Endothelial cell of umbilical vein (primary cell): Measurements from ENCODE around the gene NR3C2. TPM values are rescaled to one million over a fixed set of nuclear protein-coding genes. Genes with fewer than 3 reads are reported as not detected.

ENCODE experiments used
- BruUV-seq: library from RNA; stranded (reverse); fragments of 400-500 nt; replicated peaks from 2 replicates; lab custom pipeline; 2021; lab: Mats Ljungman, UMichigan
- CTCF ChIA-PET: fragments of 300-600, 350-600 bp; sonication (Branson Sonifier 250); formaldehyde crosslinking; loops from one replicate; lab custom pipeline; 2021; ENCODE audit warnings: antibody characterized with exemption, inconsistent platforms; lab: Charles Lee
- POLR2A ChIA-PET: fragments of 300-600, 350-600 bp; sonication (Branson Sonifier 250); formaldehyde crosslinking; loops from one replicate; lab custom pipeline; 2021; ENCODE audit warnings: antibody characterized with exemption, inconsistent platforms; lab: Charles Lee
- DNase-seq: peaks from one replicate; pipeline ENCODE4 v3.0.0-alpha.2; 2011; ENCODE audit warnings: low read depth, low spot score
- FAIRE-seq: peaks from 2 replicates; lab custom pipeline; 2011; peaks lifted over from hg19 to GRCh38; lab: Jason Lieb, UNC
- H2AFZ ChIP-seq: 2 replicates; pipeline ENCODE4 v1.6.0; 2012; ENCODE audit warnings: low read depth, low read length, control low read depth, inconsistent platforms
- H3K27ac ChIP-seq: 2 replicates; pipeline ENCODE4 v1.5.1; 2011; ENCODE audit warnings: low read depth, mild to moderate bottlenecking, control low read depth, low read length, moderate library complexity; ENCODE audit not compliant: insufficient read depth
- H3K27me3 ChIP-seq, 2 experiments: 2 replicates each; pipeline versions ENCODE4 v1.6.0 to v1.6.1; 2011; ENCODE audit warnings: low read length in 2 of 2, mixed read lengths in 1 of 2; ENCODE audit not compliant: control insufficient read depth in 2 of 2, insufficient read depth in 2 of 2
- H3K36me3 ChIP-seq, 2 experiments: 2 replicates in 1 of 2; 3 replicates in 1 of 2; pipeline ENCODE4 v1.5.1; 2011; ENCODE audit warnings: low read length in 2 of 2, mild to moderate bottlenecking in 1 of 2, moderate library complexity in 1 of 2; ENCODE audit not compliant: control insufficient read depth in 2 of 2, insufficient read depth in 2 of 2; ENCODE audit errors: extremely low read depth in 1 of 2
- H3K4me1 ChIP-seq: 3 replicates; pipeline ENCODE4 v1.5.1; 2011; ENCODE audit warnings: mild to moderate bottlenecking, low read length; ENCODE audit not compliant: control insufficient read depth, insufficient read depth; ENCODE audit errors: extremely low read depth
- H3K4me2 ChIP-seq: 2 replicates; pipeline ENCODE4 v1.6.1; 2011; ENCODE audit warnings: low read length, control low read depth, mixed read lengths; ENCODE audit not compliant: insufficient read depth
- H3K4me3 ChIP-seq, 3 experiments: fragments of 200-600 bp in 1 of 3; sonication (generic), shearing (Covaris generic) in 1 of 3; replicated peaks in 1 of 3; 2 replicates each; pipeline ENCODE4 v1.5.1; 2011 to 2016; ENCODE audit warnings: control low read depth in 3 of 3, low read length in 3 of 3, mild to moderate bottlenecking in 2 of 3, inconsistent platforms in 1 of 3, low read depth in 1 of 3, moderate library complexity in 1 of 3; ENCODE audit not compliant: insufficient read depth in 1 of 3
- H3K79me2 ChIP-seq: 2 replicates; pipeline ENCODE4 v1.6.0; 2012; ENCODE audit warnings: low read length, inconsistent platforms; ENCODE audit not compliant: control insufficient read depth, insufficient read depth
- H3K9ac ChIP-seq: replicated peaks from 2 replicates; pipeline ENCODE3; 2011; ENCODE audit warnings: low read length, control low read depth; ENCODE audit not compliant: insufficient read depth; ENCODE audit errors: extremely low read depth
- H3K9me1 ChIP-seq: replicated peaks from 3 replicates; pipeline ENCODE4 v1.6.0; 2011; ENCODE audit warnings: mild to moderate bottlenecking, low read length; ENCODE audit not compliant: control insufficient read depth, insufficient read depth; ENCODE audit errors: extremely low read depth
- H3K9me3 ChIP-seq: replicated peaks from 2 replicates; pipeline ENCODE4 v1.5.1; 2012; ENCODE audit warnings: low read length, inconsistent platforms; ENCODE audit not compliant: control insufficient read depth, insufficient read depth
- H4K20me1 ChIP-seq: replicated peaks from 2 replicates; pipeline ENCODE3; 2011; ENCODE audit warnings: mild to moderate bottlenecking, low read length; ENCODE audit not compliant: control insufficient read depth, insufficient read depth; ENCODE audit errors: extremely low read depth
- CTCF ChIP-seq, 2 donors: IDR thresholded peaks; 1 replicate in 1 of 2; 2 replicates in 1 of 2; pipeline ENCODE4 v1.5.1; 2011; ENCODE audit warnings: low read length in 2 of 2, mild to moderate bottlenecking in 2 of 2, moderate library complexity in 2 of 2, control low read depth in 1 of 2, inconsistent platforms in 1 of 2, low read depth in 1 of 2; ENCODE audit not compliant: insufficient read depth in 1 of 2; ENCODE audit errors: extremely low read depth in 1 of 2
- EZH2 ChIP-seq: IDR thresholded peaks from 2 replicates; pipeline ENCODE4 v1.6.1; 2012; ENCODE audit warnings: borderline replicate concordance, low read depth, mild to moderate bottlenecking, moderate library complexity, low read length, inconsistent platforms; ENCODE audit not compliant: severe bottlenecking
- FOS ChIP-seq: IDR thresholded peaks from 2 replicates; pipeline ENCODE4 v1.6.1; 2011; ENCODE audit warnings: mild to moderate bottlenecking, low read length, moderate library complexity, borderline replicate concordance; ENCODE audit not compliant: insufficient read depth
- GATA2 ChIP-seq: IDR thresholded peaks from 2 replicates; pipeline ENCODE4 v1.7.0; 2011; ENCODE audit warnings: low read depth, mild to moderate bottlenecking, moderate library complexity, mixed read lengths, low read length; ENCODE audit not compliant: insufficient read length, insufficient read depth
- JUN ChIP-seq: IDR thresholded peaks from 2 replicates; pipeline ENCODE4 v1.6.1; 2011; ENCODE audit warnings: borderline replicate concordance, low read depth; ENCODE audit not compliant: insufficient read length, insufficient read depth
- MAX ChIP-seq: IDR thresholded peaks from 2 replicates; pipeline ENCODE4 v1.6.1; 2011; ENCODE audit not compliant: insufficient read depth, insufficient read length
- MYC ChIP-seq: IDR thresholded peaks from one replicate; pipeline ENCODE4 v1.6.1; 2011; ENCODE audit warnings: mild to moderate bottlenecking, low read depth, low read length
- POLR2A ChIP-seq: IDR thresholded peaks from 2 replicates; pipeline ENCODE4 v1.6.1; 2012; ENCODE audit warnings: low read depth, mild to moderate bottlenecking, control low read depth, low read length
- POLR2AphosphoS5 ChIP-seq: IDR thresholded peaks from 2 replicates; pipeline ENCODE4 v1.6.1; 2012; ENCODE audit warnings: low read depth, mild to moderate bottlenecking, control low read depth, low read length, moderate library complexity; ENCODE audit not compliant: insufficient read depth
- dilution Hi-C: fragments of 300-500 bp; cut with MboI; formaldehyde crosslinking; loops from one replicate; pipeline ENCODE4 v1.15.0; 2019; ENCODE audit warnings: low sequenced_read_pairs; ENCODE audit not compliant: extremely low pct_ligation_motif_present
- intact Hi-C: fragments of 100-400 bp; cut with micrococcal nuclease; formaldehyde crosslinking; loops from one replicate; pipeline ENCODE4 v1.10.0; 2022
- polyA plus RNA-seq, 4 experiments: library from polyadenylated mRNA; depleted of rRNA in 3 of 4; stranded (reverse) in 3 of 4; unstranded in 1 of 4; fragments of >200 nt; gene quantifications; 2 replicates each; pipeline versions ENCODE4 v1.2.1 to v1.2.3, GENCODE V29; 2011 to 2012; ENCODE audit warnings: missing spikeins in 1 of 4
- total RNA-seq: library from RNA; stranded (reverse); gene quantifications from 2 replicates; pipeline ENCODE4 v1.2.3, GENCODE V29; 2021

Gene NR3C2
- total and polyA plus RNA-seq, 2 donors (not counting 3 experiments of a cell fraction or from before 2014, with no cell fraction given) = 4.8 to 16.4 TPM

- FAIRE-seq = no peak
- TF ChIP-seq POLR2A (no peak), MAX (no peak), GATA2 (no peak), FOS (no peak), POLR2AphosphoS5 (no peak), CTCF (IDR thresholded peaks at IDR 0.05; ENCODE audit: extremely low read depth in 1 of 2, insufficient read depth in 1 of 2, low read depth in 1 of 2, low read length in 2 of 2) (no peak), MYC (no peak), EZH2 (no peak), JUN (no peak)
- Histone ChIP-seq H3K27ac (no peak overlapping the region), H3K4me1 (no peaks in the 10 kb centered on the region), H3K9me3 (no peaks in the 10 kb centered on the region), H3K9me1 (no peaks in the 10 kb centered on the region), H3K79me2 (no peaks in the 10 kb centered on the region), H3K4me3 (no peak overlapping the region), H3K9ac (no peak overlapping the region), H4K20me1 (no peaks in the 10 kb centered on the region), H2AFZ (no peak overlapping the region), H3K36me3 (no peaks in the 10 kb centered on the region), H3K4me2 (no peak overlapping the region), H3K27me3 (no peaks in the 10 kb centered on the region)
- ChIA-PET POLR2A (no interaction called here), CTCF (interaction anchor here (0.6 kb wide), 1 partner anchor 13 kb away, joined by 3 read pairs; no protein-coding TSS in a partner anchor)
- BruUV-seq = no TSS peak
- dilution Hi-C loops (no loop called here), intact Hi-C loops (no loop called here)
- DNase-seq = no peak
Observed at GRCh38 chr4:148454835-148455234, 12.6 kb upstream of the NR3C2 start.
